ENCODE results near the gene THRB.

DNA sequence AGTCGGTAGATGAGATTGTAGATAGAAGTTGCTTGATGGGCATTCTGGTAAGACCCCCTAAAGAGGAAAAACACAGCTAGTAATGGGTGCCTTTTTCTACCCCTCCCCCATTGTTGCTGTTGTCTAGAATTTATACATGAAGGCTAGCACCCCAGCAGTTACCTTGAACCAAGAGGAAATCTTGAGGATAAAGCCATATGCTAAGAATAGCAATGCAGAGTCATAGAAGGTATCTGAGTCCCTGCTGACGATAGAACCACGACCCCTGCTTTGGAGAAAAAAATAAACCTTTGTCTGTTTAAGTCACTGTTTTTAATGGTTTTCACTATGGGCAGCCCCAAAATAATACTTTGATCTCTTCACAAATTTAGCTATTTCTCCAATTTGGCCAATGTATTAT, 162.6 kb downstream of the THRB start:
- TF ChIP-seq SETDB1 (IDR thresholded peaks at IDR 0.05; ENCODE audit: insufficient read length, low read length) (no peak), TCF7L2 (IDR thresholded peaks at IDR 0.05; ENCODE audit: borderline replicate concordance, low read depth, low read length) (no peak), ZNF571 (tag by site-specific recombination; IDR thresholded peaks at IDR 0.05) (no peak), ZFHX2 (tag by site-specific recombination; conservative IDR thresholded peaks at IDR 0.05) (no peak), ZNF747 (tag by site-specific recombination; IDR thresholded peaks at IDR 0.05) (no peak)
- TF ChIP-seq, protein P1, sequence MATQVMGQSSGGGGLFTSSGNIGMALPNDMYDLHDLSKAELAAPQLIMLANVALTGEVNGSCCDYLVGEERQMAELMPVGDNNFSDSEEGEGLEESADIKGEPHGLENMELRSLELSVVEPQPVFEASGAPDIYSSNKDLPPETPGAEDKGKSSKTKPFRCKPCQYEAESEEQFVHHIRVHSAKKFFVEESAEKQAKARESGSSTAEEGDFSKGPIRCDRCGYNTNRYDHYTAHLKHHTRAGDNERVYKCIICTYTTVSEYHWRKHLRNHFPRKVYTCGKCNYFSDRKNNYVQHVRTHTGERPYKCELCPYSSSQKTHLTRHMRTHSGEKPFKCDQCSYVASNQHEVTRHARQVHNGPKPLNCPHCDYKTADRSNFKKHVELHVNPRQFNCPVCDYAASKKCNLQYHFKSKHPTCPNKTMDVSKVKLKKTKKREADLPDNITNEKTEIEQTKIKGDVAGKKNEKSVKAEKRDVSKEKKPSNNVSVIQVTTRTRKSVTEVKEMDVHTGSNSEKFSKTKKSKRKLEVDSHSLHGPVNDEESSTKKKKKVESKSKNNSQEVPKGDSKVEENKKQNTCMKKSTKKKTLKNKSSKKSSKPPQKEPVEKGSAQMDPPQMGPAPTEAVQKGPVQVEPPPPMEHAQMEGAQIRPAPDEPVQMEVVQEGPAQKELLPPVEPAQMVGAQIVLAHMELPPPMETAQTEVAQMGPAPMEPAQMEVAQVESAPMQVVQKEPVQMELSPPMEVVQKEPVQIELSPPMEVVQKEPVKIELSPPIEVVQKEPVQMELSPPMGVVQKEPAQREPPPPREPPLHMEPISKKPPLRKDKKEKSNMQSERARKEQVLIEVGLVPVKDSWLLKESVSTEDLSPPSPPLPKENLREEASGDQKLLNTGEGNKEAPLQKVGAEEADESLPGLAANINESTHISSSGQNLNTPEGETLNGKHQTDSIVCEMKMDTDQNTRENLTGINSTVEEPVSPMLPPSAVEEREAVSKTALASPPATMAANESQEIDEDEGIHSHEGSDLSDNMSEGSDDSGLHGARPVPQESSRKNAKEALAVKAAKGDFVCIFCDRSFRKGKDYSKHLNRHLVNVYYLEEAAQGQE (tag by site-specific recombination; IDR thresholded peaks at IDR 0.05), result no peak
- TF ChIP-seq, protein P2, sequence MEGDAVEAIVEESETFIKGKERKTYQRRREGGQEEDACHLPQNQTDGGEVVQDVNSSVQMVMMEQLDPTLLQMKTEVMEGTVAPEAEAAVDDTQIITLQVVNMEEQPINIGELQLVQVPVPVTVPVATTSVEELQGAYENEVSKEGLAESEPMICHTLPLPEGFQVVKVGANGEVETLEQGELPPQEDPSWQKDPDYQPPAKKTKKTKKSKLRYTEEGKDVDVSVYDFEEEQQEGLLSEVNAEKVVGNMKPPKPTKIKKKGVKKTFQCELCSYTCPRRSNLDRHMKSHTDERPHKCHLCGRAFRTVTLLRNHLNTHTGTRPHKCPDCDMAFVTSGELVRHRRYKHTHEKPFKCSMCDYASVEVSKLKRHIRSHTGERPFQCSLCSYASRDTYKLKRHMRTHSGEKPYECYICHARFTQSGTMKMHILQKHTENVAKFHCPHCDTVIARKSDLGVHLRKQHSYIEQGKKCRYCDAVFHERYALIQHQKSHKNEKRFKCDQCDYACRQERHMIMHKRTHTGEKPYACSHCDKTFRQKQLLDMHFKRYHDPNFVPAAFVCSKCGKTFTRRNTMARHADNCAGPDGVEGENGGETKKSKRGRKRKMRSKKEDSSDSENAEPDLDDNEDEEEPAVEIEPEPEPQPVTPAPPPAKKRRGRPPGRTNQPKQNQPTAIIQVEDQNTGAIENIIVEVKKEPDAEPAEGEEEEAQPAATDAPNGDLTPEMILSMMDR (tag by site-specific recombination; IDR thresholded peaks at IDR 0.05), result no peak
